ENCODE data around the gene TUBB4B. TPM values are rescaled to one million over a fixed set of nuclear protein-coding genes. Genes with fewer than 3 reads are reported as not detected.
A peak's percentile ranks its signal among the peaks of the same experiment; 100 is the strongest.

Gene TUBB4B
- total and polyA plus RNA-seq, 2 of the 4 experiments (the other 2 are of a cell fraction): 237 to 529 TPM

- peaks cover 55% of the 10 kb centered on the region for H3K36me3 ChIP-seq (ENCODE audit: control insufficient read depth, insufficient read depth, low read length)
- TF ChIP-seq BHLHE40 (IDR thresholded peaks at IDR 0.05; ENCODE audit: low read depth, low read length) (no peak), USF2 (IDR thresholded peaks at IDR 0.05; ENCODE audit: low read depth, low read length) (no peak), MAZ (IDR thresholded peaks at IDR 0.05; ENCODE audit: borderline replicate concordance, low read depth, low read length) (no peak), RFX5 (IDR thresholded peaks at IDR 0.05; ENCODE audit: low read depth, low read length) (no peak), MAFK (IDR thresholded peaks at IDR 0.05; ENCODE audit: low read depth, low read length) (no peak), FOS (IDR thresholded peaks at IDR 0.05; ENCODE audit: low read depth, low read length) (no peak), CHD1 (IDR thresholded peaks at IDR 0.05; ENCODE audit: low read depth, low read length) (no peak), POLR2A (IDR thresholded peaks at IDR 0.05; ENCODE audit: low read depth, low read length) (no peak), RAD21 (IDR thresholded peaks at IDR 0.05; ENCODE audit: low read length) (no peak), RCOR1 (IDR thresholded peaks at IDR 0.05; ENCODE audit: insufficient replicate concordance, low read length) (no peak), CEBPB (IDR thresholded peaks at IDR 0.05; ENCODE audit: low read depth, low read length) (no peak), CTCF (conservative IDR thresholded peaks at IDR 0.05; ENCODE audit: low read depth, low read length) (no peak), ELK1 (IDR thresholded peaks at IDR 0.05; ENCODE audit: borderline replicate concordance, low read depth, low read length) (no peak), NFE2L2 (IDR thresholded peaks at IDR 0.05; ENCODE audit: low read depth, low read length) (no peak), SMC3 (IDR thresholded peaks at IDR 0.05; ENCODE audit: low read depth, low read length) (no peak), MXI1 (IDR thresholded peaks at IDR 0.05; ENCODE audit: borderline replicate concordance, low read depth, low read length) (no peak)
- no peak overlapping the region for H2BK20ac ChIP-seq (ENCODE audit: low read depth, low read length)
- H3K14ac ChIP-seq (replicated peaks; ENCODE audit: low read depth, low read length): no peak overlapping the region
- no peak overlapping the region for H3K27ac ChIP-seq (ENCODE audit: insufficient read depth, low read length)
- H4K5ac ChIP-seq (ENCODE audit: low read depth, low read length): no peak overlapping the region
- no peak overlapping the region for H3K56ac ChIP-seq (ENCODE audit: extremely low read depth, insufficient read depth, low read length)
- H4K91ac ChIP-seq (ENCODE audit: insufficient read depth, low read depth, low read length): no peak overlapping the region
- H2AK9ac ChIP-seq (replicated peaks; ENCODE audit: low read depth, low read length, poor library complexity): peak overlapping the region; percentile 26
- ChIA-PET POLR2A (ENCODE audit: unreplicated experiment) (interaction anchor here (0.6 kb wide), 1 partner anchor 18 kb away, joined by 7 read pairs; no protein-coding TSS in a partner anchor), CTCF (interaction anchor here (0.6 kb wide), 1 partner anchor 451 kb away, joined by 4 read pairs; no protein-coding TSS in a partner anchor)
- no peak overlapping the region for H4K8ac ChIP-seq (ENCODE audit: low read depth in 2 of 2, low read length in 2 of 2)
- no peak for ATAC-seq (ENCODE audit: low read depth)
- H2AK5ac ChIP-seq (ENCODE audit: low read depth, low read length): no peak overlapping the region
- H2BK120ac ChIP-seq (ENCODE audit: low read depth, low read length): no peak overlapping the region
- H3K9me1 ChIP-seq (ENCODE audit: insufficient read depth, low read length): peaks cover 14% of the 10 kb centered on the region
- no peaks in the 10 kb centered on the region for H3K27me3 ChIP-seq (ENCODE audit: control insufficient read depth, insufficient read depth, low read length)
- in situ Hi-C loops (cut with MboI; ENCODE audit: low sequenced_read_pairs): no loop called here
- H4K20me1 ChIP-seq (ENCODE audit: insufficient read depth, low read length): peaks cover 25% of the 10 kb centered on the region
- H3K4me1 ChIP-seq (ENCODE audit: control insufficient read depth, insufficient read depth, low read length): peaks cover 12% of the 10 kb centered on the region
- no peak overlapping the region for H3K4ac ChIP-seq (ENCODE audit: low read depth, low read length)
- no peaks in the 10 kb centered on the region for H3K9me3 ChIP-seq (ENCODE audit: control insufficient read depth, insufficient read depth, low read length)
- no peak overlapping the region for H3K4me2 ChIP-seq (ENCODE audit: low read depth, low read length)
- H3K23ac ChIP-seq (ENCODE audit: low read depth, low read length): no peak overlapping the region
- DNase-seq: no peak
- dilution Hi-C loops (cut with HindIII; ENCODE audit: low sequenced_read_pairs, unreplicated experiment): no loop called here
- no peak overlapping the region for H2BK15ac ChIP-seq (ENCODE audit: low read depth, low read length)
- 88% methylated on average over 6 of the region's 15 CpGs; no CpG with 5 or more reads in 1 of the 2 experiments for WGBS, 2 experiments (ENCODE audit: extremely low coverage in 2 of 2, insufficient read length in 1 of 2)
- no peak overlapping the region for H2BK5ac ChIP-seq (ENCODE audit: low read depth, low read length, poor library complexity, severe bottlenecking)
- no peak overlapping the region for H3K4me3 ChIP-seq (ENCODE audit: insufficient read depth, low read depth, low read length)
- peaks cover 13 to 53% of the 10 kb centered on the region in 2 experiments; a peak in 3 of 4 replicates for H3K79me1 ChIP-seq (ENCODE audit: low read depth in 1 of 2, low read length in 2 of 2)
- intact Hi-C loops (cut with micrococcal nuclease): no loop called here
- no peak overlapping the region for H3K9ac ChIP-seq (ENCODE audit: low read depth, low read length)
- BruUV-seq (replicated peaks): no TSS peak
- no peak overlapping the region for H2AFZ ChIP-seq (replicated peaks; ENCODE audit: low read length, poor library complexity)
- H3K18ac ChIP-seq (ENCODE audit: low read depth, low read length): no peak overlapping the region
Observed at GRCh38 chr9:137266162-137266527, 25.1 kb downstream of the TUBB4B start.

Data from IMR-90 (cell line).